Trophoblast cell (in vitro differentiated cells and primary cell): ENCODE measurements around the gene MAOB.

Source experiments
- DNase-seq, 2 donors: peaks; one replicate each; pipeline ENCODE4 v3.0.0-alpha.2; 2016
- H2AFZ ChIP-seq: 2 replicates; pipeline ENCODE4 v1.6.1; 2013; ENCODE audit warnings: low read length, moderate library complexity, mild to moderate bottlenecking; ENCODE audit not compliant: insufficient read depth, poor library complexity
- H2AK5ac ChIP-seq: 2 replicates; pipeline ENCODE4 v1.6.1; 2013; ENCODE audit warnings: mild to moderate bottlenecking, low read length
- H2BK120ac ChIP-seq: 2 replicates; pipeline ENCODE4 v1.6.1; 2013; ENCODE audit warnings: low read length, mild to moderate bottlenecking, moderate library complexity; ENCODE audit not compliant: insufficient read depth, poor library complexity
- H2BK12ac ChIP-seq: 2 replicates; pipeline ENCODE4 v1.6.1; 2013; ENCODE audit warnings: mild to moderate bottlenecking, low read length, moderate library complexity
- H2BK5ac ChIP-seq: 2 replicates; pipeline ENCODE4 v1.6.1; 2013; ENCODE audit warnings: low read length, low read depth, moderate library complexity, mild to moderate bottlenecking; ENCODE audit not compliant: poor library complexity
- H3K14ac ChIP-seq: 2 replicates; pipeline ENCODE4 v1.6.1; 2013; ENCODE audit warnings: mild to moderate bottlenecking, low read length
- H3K18ac ChIP-seq: 2 replicates; pipeline ENCODE4 v1.6.1; 2013; ENCODE audit warnings: mild to moderate bottlenecking, low read length
- H3K23ac ChIP-seq: 2 replicates; pipeline ENCODE4 v1.6.1; 2013; ENCODE audit warnings: low read length
- H3K27ac ChIP-seq: 2 replicates; pipeline ENCODE4 v1.5.1; 2013; ENCODE audit warnings: low read depth, mild to moderate bottlenecking, inconsistent platforms, low read length, moderate library complexity
- H3K27me3 ChIP-seq: 2 replicates; pipeline ENCODE4 v1.6.1; 2013; ENCODE audit warnings: inconsistent platforms, mild to moderate bottlenecking, low read length, moderate library complexity; ENCODE audit not compliant: insufficient read depth
- H3K36me3 ChIP-seq, 2 experiments: 1 replicate in 1 of 2; 2 replicates in 1 of 2; pipeline ENCODE4 v1.6.1; 2013; ENCODE audit warnings: low read length in 2 of 2, mild to moderate bottlenecking in 2 of 2, moderate library complexity in 1 of 2; ENCODE audit not compliant: insufficient read depth in 2 of 2, control insufficient read depth in 1 of 2
- H3K4ac ChIP-seq: 2 replicates; pipeline ENCODE4 v1.6.1; 2013; ENCODE audit warnings: low read depth, mild to moderate bottlenecking, low read length, moderate library complexity
- H3K4me1 ChIP-seq, 2 experiments: 1 replicate in 1 of 2; 2 replicates in 1 of 2; pipeline ENCODE4 v1.6.1; 2013; ENCODE audit warnings: low read length in 2 of 2, mild to moderate bottlenecking in 2 of 2, moderate library complexity in 1 of 2; ENCODE audit not compliant: insufficient read depth in 2 of 2, control insufficient read depth in 1 of 2
- H3K4me2 ChIP-seq: 2 replicates; pipeline ENCODE4 v1.6.1; 2013; ENCODE audit warnings: inconsistent platforms, mild to moderate bottlenecking, low read length, moderate library complexity
- H3K4me3 ChIP-seq: 2 replicates; pipeline ENCODE4 v1.5.1; 2013; ENCODE audit warnings: mild to moderate bottlenecking, low read depth, low read length, inconsistent platforms
- H3K79me1 ChIP-seq: one replicate; pipeline ENCODE4 v1.6.1; 2013; ENCODE audit warnings: low read length
- H3K79me2 ChIP-seq: 2 replicates; pipeline ENCODE4 v1.6.1; 2013; ENCODE audit warnings: low read length, mild to moderate bottlenecking; ENCODE audit not compliant: control insufficient read depth, insufficient read depth, poor library complexity
- H3K9ac ChIP-seq: 2 replicates; pipeline ENCODE4 v1.6.1; 2013; ENCODE audit warnings: mild to moderate bottlenecking, low read length
- H3K9me3 ChIP-seq: 2 replicates; pipeline ENCODE4 v1.6.1; 2013; ENCODE audit warnings: low read depth, mild to moderate bottlenecking, control low read depth, inconsistent platforms, low read length; ENCODE audit not compliant: insufficient read depth
- H4K12ac ChIP-seq: 2 replicates; pipeline ENCODE4 v1.6.1; 2013; ENCODE audit warnings: low read depth, mild to moderate bottlenecking, low read length, moderate library complexity
- H4K8ac ChIP-seq: 2 replicates; pipeline ENCODE4 v1.6.1; 2013; ENCODE audit warnings: low read depth, mild to moderate bottlenecking, low read length, moderate library complexity
- H4K91ac ChIP-seq: one replicate; pipeline ENCODE4 v1.6.1; 2013; ENCODE audit warnings: low read depth, mild to moderate bottlenecking, low read length, moderate library complexity
- WGBS: extraction: QIAGEN DNeasy Blood & Tissue Kit; methylation state at CpG from one replicate; pipeline ENCODE4 v1.1.7; 2013; ENCODE audit warnings: missing lambda C conversion rate; ENCODE audit not compliant: insufficient read length, insufficient coverage; ENCODE audit errors: extremely low coverage; 5-methylcytosine and 5-hydroxymethylcytosine counted together

Gene MAOB

GRCh38 chrX:43718956-43719355 is 163.3 kb downstream of the MAOB start:
- H4K12ac ChIP-seq: no peak overlapping the region
- H3K9me3 ChIP-seq: no peaks in the 10 kb centered on the region
- no peak overlapping the region for H4K8ac ChIP-seq
- no peak overlapping the region for H3K14ac ChIP-seq
- H3K79me1 ChIP-seq: no peaks in the 10 kb centered on the region
- no peak overlapping the region for H2AK5ac ChIP-seq
- H3K27me3 ChIP-seq: no peaks in the 10 kb centered on the region
- no peaks in the 10 kb centered on the region for H3K79me2 ChIP-seq
- H3K18ac ChIP-seq: no peak overlapping the region
- peaks cover 0 to 2% of the 10 kb centered on the region in 2 experiments for H3K4me1 ChIP-seq
- no peak overlapping the region for H2BK120ac ChIP-seq
- no peak overlapping the region for H3K4ac ChIP-seq
- peak; percentile 31 to 55 for DNase-seq
- WGBS: no CpG with 5 or more reads among the region's 1 CpG
- H3K9ac ChIP-seq: no peak overlapping the region
- H3K4me3 ChIP-seq: no peak overlapping the region
- no peak overlapping the region for H4K91ac ChIP-seq
- H3K4me2 ChIP-seq: no peak overlapping the region
- no peak overlapping the region for H3K27ac ChIP-seq
- H2BK12ac ChIP-seq: no peak overlapping the region
- H3K36me3 ChIP-seq: no peaks in the 10 kb centered on the region
- no peak overlapping the region for H2BK5ac ChIP-seq
- no peak overlapping the region for H2AFZ ChIP-seq
- no peak overlapping the region for H3K23ac ChIP-seq

GRCh38 chrX:43718546-43718945 is 163.7 kb downstream of the MAOB start:
- Histone ChIP-seq H3K9ac (no peak overlapping the region), H3K4me2 (no peak overlapping the region)
- no CpG with 5 or more reads among the region's 6 CpGs for WGBS

GRCh38 chrX:43718081-43718480 is 164.2 kb downstream of the MAOB start:
- peak in 1 of 2 donors; percentile 48 for DNase-seq
- H2BK12ac ChIP-seq: peak overlapping the region; percentile 34
- no peak overlapping the region for H2BK5ac ChIP-seq
- no peak overlapping the region for H4K8ac ChIP-seq
- no peaks in the 10 kb centered on the region for H3K9me3 ChIP-seq
- H3K27ac ChIP-seq: no peak overlapping the region
- no peak overlapping the region for H3K18ac ChIP-seq
- no peak overlapping the region for H3K23ac ChIP-seq
- no CpG with 5 or more reads among the region's 1 CpG for WGBS
- no peak overlapping the region for H4K91ac ChIP-seq
- H3K79me1 ChIP-seq: no peaks in the 10 kb centered on the region
- no peak overlapping the region for H2BK120ac ChIP-seq
- no peak overlapping the region for H2AK5ac ChIP-seq
- H3K4me1 ChIP-seq: peaks cover 0 to 2% of the 10 kb centered on the region in 2 experiments
- no peak overlapping the region for H3K9ac ChIP-seq
- H3K4ac ChIP-seq: no peak overlapping the region
- H2AFZ ChIP-seq: no peak overlapping the region
- H4K12ac ChIP-seq: no peak overlapping the region
- no peaks in the 10 kb centered on the region for H3K79me2 ChIP-seq
- H3K4me3 ChIP-seq: no peak overlapping the region
- no peaks in the 10 kb centered on the region for H3K36me3 ChIP-seq
- H3K27me3 ChIP-seq: no peaks in the 10 kb centered on the region
- H3K4me2 ChIP-seq: no peak overlapping the region
- no peak overlapping the region for H3K14ac ChIP-seq

More at GRCh38 chrX:43718546-43718945, 163.7 kb downstream of the MAOB start:
- DNase-seq: peak; percentile 60 to 61
- H3K4me1 ChIP-seq: peaks cover 0 to 2% of the 10 kb centered on the region in 2 experiments
- no peak overlapping the region for H3K18ac ChIP-seq
- no peak overlapping the region for H4K8ac ChIP-seq
- H3K4ac ChIP-seq: no peak overlapping the region
- H2BK5ac ChIP-seq: no peak overlapping the region
- no peaks in the 10 kb centered on the region for H3K79me2 ChIP-seq
- no peaks in the 10 kb centered on the region for H3K79me1 ChIP-seq
- H2BK120ac ChIP-seq: no peak overlapping the region
- no peaks in the 10 kb centered on the region for H3K27me3 ChIP-seq
- no peak overlapping the region for H2AFZ ChIP-seq
- no peaks in the 10 kb centered on the region for H3K9me3 ChIP-seq
- H2AK5ac ChIP-seq: no peak overlapping the region
- no peak overlapping the region for H2BK12ac ChIP-seq
- no peak overlapping the region for H3K4me3 ChIP-seq
- no peak overlapping the region for H3K23ac ChIP-seq
- H3K36me3 ChIP-seq: no peaks in the 10 kb centered on the region
- no peak overlapping the region for H4K91ac ChIP-seq
- no peak overlapping the region for H3K14ac ChIP-seq
- no peak overlapping the region for H3K27ac ChIP-seq
- no peak overlapping the region for H4K12ac ChIP-seq

GRCh38 chrX:43717161-43717560 is 165.1 kb downstream of the MAOB start:
- Histone ChIP-seq H3K79me1 (no peaks in the 10 kb centered on the region), H3K4me2 (no peak overlapping the region), H3K9me3 (no peaks in the 10 kb centered on the region), H3K4me1 (peaks cover 0 to 2% of the 10 kb centered on the region in 2 experiments), H3K27me3 (no peaks in the 10 kb centered on the region), H2BK12ac (no peak overlapping the region), H3K36me3 (no peaks in the 10 kb centered on the region), H2AFZ (no peak overlapping the region), H4K12ac (no peak overlapping the region), H3K14ac (no peak overlapping the region), H4K8ac (no peak overlapping the region), H4K91ac (no peak overlapping the region), H3K4me3 (no peak overlapping the region), H3K27ac (peak overlapping the region; percentile 17), H3K18ac (no peak overlapping the region), H3K4ac (no peak overlapping the region), H2AK5ac (no peak overlapping the region), H3K9ac (no peak overlapping the region), H2BK5ac (no peak overlapping the region), H3K79me2 (no peaks in the 10 kb centered on the region), H3K23ac (no peak overlapping the region), H2BK120ac (no peak overlapping the region)
- WGBS: no CpG with 5 or more reads among the region's 1 CpG
- DNase-seq: peak; percentile 66 to 83
